C4-2B (cell line): Measurements from ENCODE around the gene ARHGAP22.

ENCODE experiments used
- ZFX ChIP-seq: fragments of 450-650 bp; IDR thresholded peaks from 2 replicates; pipeline ENCODE4 v1.6.1; 2017
- TF ChIP-seq, protein P1 (sequence below): fragments of 450-650 bp; conservative IDR thresholded peaks from 2 replicates; pipeline ENCODE4 v1.5.1; 2017; ENCODE audit warnings: mild to moderate bottlenecking

DNA sequence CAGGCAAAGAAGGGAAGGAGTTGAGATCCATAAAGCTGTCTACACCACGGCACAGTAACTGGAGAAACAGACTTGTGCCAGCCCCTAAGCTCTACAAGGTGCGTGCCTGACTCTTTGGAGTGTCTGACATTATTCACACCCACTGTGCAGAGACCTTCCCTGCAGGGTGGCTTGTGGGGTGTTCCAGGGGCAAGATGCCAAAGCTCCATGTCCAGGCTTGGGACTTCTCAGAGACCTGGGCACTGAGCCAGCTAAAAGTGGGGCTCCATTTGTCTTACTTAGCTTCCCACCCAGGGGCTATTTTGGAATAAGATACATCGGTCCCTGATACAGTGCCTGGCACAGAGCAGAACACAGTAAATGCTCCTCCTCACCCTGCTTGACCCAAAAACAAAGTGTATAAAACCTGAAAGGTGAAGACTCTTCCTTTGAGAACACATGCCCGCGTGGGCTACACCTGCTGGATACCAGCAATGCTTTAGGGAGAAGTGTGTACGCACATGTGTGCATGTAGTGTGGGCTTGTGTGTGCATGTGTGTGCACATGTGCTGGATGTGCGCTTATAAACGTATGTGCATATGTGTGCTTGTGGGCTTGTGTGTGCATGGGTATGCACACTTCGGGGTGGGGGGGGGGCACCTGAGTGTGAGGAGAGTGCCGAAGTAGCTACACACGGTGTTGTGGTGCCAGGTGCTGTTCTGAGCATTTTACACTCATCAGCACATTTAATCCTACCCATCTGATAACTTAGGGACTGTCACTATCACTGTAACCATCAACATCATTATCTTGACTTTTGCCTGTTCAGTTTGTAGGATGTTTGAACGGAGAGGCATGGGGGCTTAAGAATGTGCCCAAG is 143.0 kb downstream of the ARHGAP22 start:
- TF ChIP-seq, protein P1, sequence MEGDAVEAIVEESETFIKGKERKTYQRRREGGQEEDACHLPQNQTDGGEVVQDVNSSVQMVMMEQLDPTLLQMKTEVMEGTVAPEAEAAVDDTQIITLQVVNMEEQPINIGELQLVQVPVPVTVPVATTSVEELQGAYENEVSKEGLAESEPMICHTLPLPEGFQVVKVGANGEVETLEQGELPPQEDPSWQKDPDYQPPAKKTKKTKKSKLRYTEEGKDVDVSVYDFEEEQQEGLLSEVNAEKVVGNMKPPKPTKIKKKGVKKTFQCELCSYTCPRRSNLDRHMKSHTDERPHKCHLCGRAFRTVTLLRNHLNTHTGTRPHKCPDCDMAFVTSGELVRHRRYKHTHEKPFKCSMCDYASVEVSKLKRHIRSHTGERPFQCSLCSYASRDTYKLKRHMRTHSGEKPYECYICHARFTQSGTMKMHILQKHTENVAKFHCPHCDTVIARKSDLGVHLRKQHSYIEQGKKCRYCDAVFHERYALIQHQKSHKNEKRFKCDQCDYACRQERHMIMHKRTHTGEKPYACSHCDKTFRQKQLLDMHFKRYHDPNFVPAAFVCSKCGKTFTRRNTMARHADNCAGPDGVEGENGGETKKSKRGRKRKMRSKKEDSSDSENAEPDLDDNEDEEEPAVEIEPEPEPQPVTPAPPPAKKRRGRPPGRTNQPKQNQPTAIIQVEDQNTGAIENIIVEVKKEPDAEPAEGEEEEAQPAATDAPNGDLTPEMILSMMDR = no peak
- TF ChIP-seq ZFX = no peak
